AML-193 (cell line): Measurements from ENCODE around the gene POLR2H.

Source experiments
- DNase-seq, 2 experiments: peaks; one replicate each; lab custom pipeline; 2025; lab: John Stamatoyannopoulos, UW

POLR2H gene

GRCh38 chr3:184352149-184352785 is 9.2 kb upstream of the POLR2H start:
- no peak for DNase-seq

DNA sequence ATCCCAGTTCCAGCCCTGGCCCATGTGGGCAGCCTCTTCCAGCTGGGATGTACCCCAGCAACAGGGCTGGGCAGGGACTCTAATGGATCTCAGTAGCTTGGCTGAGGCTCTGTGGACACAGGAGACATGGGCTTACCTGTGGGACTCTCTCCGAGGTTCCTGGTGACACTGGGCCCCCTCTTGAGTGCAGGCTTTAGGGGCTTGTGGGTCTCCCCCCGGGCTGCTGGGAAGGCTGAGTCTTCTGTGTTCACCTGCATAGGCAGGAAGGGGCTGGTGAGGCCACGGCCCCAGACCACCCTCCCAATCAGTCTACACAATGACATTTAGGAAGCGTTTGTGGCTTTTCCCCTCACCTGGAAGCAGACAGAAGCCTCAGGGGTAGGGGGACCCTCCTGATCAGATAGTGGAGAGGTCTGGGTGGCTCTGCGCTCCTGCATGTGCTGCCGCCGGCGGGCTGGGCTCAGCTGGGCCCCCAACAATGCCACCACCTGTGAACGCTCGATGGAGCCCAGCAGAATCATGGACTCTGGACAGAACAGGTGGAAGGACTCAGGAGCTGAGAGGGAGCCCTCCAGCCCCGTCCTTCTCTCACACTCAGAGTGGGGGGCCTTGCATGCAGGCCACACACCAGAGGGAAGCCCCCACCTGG is 8.5 kb upstream of the POLR2H start:
- DNase-seq = no peak

GRCh38 chr3:184353546-184353941 is 8.0 kb upstream of the POLR2H start:
- DNase-seq = no peak

- DNase-seq = peak; percentile 12 to 21
These were observed 7.3 kb upstream of the POLR2H start for GRCh38 chr3:184354121-184354728.

- no peak for DNase-seq
These were observed 6.8 kb upstream of the POLR2H start for GRCh38 chr3:184354754-184355153.

GRCh38 chr3:184355261-184356040 is 6.1 kb upstream of the POLR2H start:
- DNase-seq = no peak

DNA sequence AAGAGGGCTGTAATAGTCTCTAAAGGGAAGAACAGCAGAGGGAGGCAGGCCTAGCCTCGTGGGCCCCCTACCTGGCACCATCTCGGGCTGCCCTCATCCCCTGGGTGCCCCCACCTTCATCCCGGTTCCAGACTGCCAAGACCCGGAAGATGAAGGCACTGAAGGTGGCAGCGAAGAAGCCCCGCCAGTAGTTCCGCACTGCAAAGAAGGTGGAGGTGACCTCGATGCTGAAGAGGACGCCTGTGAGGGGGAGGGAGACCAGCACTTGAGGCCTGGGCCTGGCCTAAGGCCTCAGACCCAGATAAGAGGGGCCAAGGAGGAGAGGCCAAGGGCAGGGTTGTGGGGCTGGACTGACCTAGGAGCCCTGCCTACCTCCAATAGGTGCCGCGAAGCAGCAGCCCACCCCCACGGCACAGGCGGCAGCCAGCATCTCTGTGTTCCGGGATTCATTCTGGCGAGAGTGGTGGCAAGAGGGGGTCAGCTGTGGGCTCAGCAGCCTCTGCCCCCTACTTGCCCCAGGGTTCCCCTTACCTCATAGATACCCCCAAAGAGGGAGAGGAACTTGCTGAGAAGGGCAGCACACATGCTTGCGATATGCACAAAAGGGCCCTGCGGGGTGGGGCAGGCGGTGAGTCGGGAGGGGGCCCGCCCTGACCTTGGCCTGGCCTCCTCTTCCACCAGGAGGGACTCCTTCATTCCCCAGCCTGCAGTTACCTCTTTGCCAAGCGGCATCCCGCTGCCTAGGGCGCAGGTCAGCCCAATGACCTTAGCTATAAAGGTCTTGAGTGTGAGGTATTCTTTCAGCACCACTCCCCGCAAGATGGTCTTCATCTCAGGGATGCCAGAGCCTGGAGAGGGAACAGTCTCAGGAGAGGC is 4.0 kb upstream of the POLR2H start:
- no peak for DNase-seq

DNA sequence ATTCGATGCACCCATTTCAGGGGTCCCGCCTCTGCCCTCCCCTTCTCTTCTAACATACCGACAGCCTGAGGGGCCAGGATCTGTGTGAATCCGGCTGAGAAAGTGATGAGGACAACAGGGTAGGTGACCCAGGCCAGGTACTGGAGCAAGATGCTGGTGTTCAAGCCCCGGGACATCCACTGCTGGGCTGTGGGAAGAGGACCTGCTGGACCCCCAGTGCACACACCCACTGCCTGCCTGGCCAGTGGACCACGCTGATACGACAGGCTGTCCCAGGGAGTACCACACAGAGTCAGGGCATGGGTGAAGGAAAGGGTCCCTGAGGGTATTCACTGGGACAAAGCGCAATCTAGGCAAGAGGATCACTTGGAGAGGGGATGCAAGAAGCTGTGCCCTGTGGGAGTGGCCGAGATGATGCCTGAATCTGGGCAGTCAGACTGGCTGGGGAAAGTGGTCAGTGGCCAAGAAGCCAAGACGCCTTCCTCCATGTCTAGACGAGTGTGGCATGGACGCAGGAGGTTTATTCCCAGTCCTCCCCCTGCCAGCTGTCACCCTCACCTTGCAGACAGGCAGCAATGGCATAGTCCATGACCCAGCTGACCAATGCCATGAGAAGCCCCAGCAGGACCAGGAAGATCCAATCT is 3.3 kb upstream of the POLR2H start:
- no peak for DNase-seq

GRCh38 chr3:184358921-184359350 is 2.6 kb upstream of the POLR2H start:
- no peak for DNase-seq

DNA sequence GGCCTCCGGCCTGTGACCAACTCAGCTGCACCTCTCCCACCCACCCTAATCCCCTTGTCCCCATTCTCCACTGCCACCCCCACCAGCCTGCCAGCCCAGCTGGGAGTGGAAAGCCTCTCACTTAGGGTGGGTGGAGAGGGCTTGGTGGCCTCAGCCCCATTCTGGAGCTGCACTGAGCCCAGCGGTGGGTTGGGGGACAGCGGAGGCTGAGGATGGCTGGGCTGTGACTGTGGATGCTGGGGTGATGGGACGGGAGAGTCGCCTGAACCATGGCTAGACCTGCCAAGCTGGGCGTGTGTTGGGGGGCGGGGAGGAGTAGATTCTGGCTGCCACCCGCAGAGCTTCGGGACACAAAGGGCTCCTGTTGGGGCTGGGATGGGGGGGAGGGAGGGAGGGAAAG is 1.9 kb upstream of the POLR2H start:
- no peak for DNase-seq

- no peak for DNase-seq
These were observed 1.2 kb upstream of the POLR2H start for GRCh38 chr3:184360070-184360928.

DNA sequence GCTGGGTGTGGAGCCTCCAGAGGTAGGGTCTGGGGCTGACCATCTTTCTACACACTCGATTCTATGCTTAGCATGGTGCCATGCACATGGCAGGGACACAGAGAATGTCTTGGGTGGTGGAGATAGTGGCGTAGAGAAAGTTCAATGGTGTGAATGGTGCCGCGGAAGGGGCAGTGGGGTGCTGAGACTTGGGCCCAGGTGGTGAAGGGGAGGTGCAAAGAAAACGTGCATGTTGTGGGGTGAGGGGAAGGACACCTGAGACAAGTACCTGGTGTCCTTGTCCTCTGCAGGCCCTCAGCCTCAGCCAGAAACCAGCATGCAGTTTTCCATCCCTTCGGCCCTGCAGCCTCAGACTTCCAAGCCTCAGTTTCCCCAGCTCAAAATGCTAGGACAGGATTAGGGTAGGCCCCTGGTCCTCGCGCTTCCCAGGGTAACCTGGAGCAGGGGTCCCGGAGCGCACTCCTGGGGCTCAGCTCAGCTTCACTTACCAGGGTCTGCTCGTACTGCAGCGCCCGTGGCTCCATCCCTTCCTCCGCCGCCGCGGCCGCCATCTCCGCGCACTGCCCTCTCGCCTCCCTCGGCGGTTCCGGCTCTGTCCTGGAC is 480 bp upstream of the POLR2H start:
- peak in 1 of 2 experiments; percentile 41 for DNase-seq

- peak; percentile 48 to 51 for DNase-seq
These were observed 590 bp downstream of the POLR2H start for GRCh38 chr3:184361932-184362667.

DNA sequence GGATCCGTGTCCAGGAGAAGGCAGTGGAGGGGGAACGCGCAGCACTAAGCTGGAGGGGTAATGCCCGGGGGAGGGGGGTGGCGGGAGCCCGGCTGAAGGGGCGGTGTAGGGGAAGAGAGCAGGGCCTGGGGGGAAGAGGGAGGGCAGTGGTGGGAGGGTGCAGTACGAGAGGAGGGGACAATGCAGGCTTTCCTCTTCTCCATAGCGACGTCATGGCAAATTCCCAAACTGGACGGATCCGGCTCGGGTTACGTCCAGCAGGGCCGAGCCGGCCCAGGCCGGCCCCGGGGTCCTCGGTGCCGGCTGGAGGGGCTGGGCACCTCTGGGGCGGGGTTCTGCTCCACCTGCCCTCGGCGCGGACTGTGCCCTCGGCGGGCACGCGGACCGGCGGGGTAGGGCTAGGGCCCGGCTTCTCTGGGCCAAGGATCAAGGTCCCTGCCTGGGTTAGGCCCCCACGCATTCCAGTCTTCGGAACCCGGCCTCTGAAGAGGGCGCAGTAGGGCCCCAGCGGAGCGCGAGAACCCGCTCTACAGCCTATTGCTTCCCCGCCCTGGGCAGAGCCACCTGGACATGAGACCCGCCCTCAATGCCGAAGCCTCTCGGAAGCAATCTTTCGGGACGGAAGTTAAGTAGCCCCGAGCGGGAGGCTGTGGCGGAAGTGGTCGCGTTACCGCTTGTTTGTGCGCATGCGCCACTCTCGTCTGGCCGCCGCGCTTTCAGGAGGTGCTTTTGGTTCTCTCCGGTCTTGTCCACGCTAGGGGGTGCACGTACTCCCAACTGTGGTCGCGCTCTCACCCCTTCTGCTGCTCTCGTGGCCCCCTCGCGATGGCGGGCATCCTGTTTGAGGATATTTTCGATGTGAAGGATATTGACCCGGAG is 1.4 kb downstream of the POLR2H start:
- DNase-seq = peak; percentile 99

DNA sequence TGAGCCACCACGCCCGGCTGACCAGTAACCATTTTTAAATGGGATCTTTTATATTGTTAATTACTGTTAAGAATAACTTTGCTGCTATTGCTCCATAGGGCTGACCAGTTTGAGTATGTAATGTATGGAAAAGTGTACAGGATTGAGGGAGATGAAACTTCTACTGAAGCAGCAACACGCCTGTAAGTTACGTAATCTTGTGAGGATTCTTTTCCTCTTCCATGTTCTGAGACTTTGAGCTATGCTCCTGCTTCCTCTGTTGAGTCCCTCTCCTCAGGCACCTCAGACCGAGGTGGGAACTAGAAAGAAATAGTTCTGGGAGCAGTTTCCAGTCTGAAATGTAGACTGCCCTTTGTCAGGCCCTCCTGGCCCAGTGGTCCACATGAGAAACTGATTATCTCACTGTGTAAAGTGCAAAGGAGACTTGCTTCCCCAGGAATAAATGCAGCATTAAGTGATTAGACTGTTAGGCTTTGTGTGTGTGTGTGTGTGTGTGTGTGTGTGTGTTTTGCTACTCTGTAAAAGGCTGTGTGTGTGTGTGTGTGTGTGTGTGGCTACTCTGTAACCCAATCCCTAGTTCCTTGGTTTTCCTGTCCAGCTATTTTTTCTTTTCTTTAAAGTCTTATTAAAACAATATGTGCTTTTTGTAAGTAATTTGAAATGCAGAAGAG is 5.2 kb downstream of the POLR2H start:
- no peak for DNase-seq

GRCh38 chr3:184368116-184368515 is 6.6 kb downstream of the POLR2H start:
- DNase-seq = no peak

GRCh38 chr3:184368586-184369183 is 7.2 kb downstream of the POLR2H start:
- no peak for DNase-seq
